ENCODE results near the gene VWA2.

The VWA2 gene

DNA sequence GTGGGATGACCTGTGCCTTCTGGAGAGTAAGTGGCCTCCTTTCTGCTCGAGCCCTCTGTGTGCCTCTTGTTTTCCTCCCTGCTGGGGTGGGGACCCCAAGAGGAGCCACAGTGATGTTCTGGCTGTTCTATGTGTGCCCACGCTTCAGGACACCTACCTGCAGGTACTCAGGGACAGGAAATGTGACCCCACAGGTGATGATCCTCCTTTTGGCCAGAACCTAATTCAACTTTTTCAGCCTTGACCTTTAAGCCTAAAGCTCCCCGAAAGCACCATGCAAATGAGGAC is 70.3 kb downstream of the VWA2 start:
- peaks cover 0 to 3% (median 0%) of the 10 kb centered on the region in 5 donors for H3K27me3 ChIP-seq (ENCODE audit: control insufficient read depth in 5 of 5, insufficient read depth in 4 of 5, low read length in 5 of 5)
- H3K27ac ChIP-seq (ENCODE audit: low read depth, low read length) = no peak overlapping the region
- peaks cover 0 to 20% (median 10%) of the 10 kb centered on the region in 5 donors for H3K4me1 ChIP-seq (ENCODE audit: control insufficient read depth in 5 of 5, insufficient read depth in 5 of 5, low read length in 5 of 5)
- H3K36me3 ChIP-seq (ENCODE audit: control insufficient read depth in 5 of 5, insufficient read depth in 5 of 5, low read length in 5 of 5) = peaks cover 0 to 24% (median 0%) of the 10 kb centered on the region in 5 donors
- no peaks in the 10 kb centered on the region for H3K9me3 ChIP-seq (ENCODE audit: control insufficient read depth in 5 of 5, low read length in 5 of 5)
- no peak overlapping the region for H3K9ac ChIP-seq (ENCODE audit: low read length in 5 of 5)
- H3K4me3 ChIP-seq (ENCODE audit: low read depth in 1 of 5, low read length in 5 of 5) = no peak overlapping the region

DNA sequence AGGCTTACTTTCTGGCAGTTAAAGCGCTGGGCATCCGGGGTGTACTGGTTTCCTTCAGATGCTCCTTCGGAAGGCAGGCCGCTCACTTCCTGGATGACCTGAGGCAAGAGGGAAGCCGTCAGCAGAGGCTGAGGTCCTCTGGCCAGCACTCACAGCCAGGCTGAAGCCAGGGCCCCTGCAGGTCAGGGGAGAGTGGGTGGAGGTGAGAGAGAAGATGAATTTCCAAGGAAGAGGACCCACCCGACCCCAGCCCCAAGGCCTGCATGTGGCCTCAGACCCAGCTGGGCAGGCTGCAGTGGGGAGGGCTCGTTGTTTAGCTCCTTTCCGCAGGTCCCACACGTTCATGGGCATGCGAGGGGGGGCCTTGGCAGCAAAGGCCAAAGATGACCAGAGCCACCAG is 71.3 kb downstream of the VWA2 start:
- Histone ChIP-seq H3K27me3 (ENCODE audit: control insufficient read depth in 5 of 5, insufficient read depth in 4 of 5, low read length in 5 of 5) (peaks cover 0 to 3% (median 0%) of the 10 kb centered on the region in 5 donors), H3K36me3 (ENCODE audit: control insufficient read depth in 5 of 5, insufficient read depth in 5 of 5, low read length in 5 of 5) (peaks cover 0 to 24% (median 0%) of the 10 kb centered on the region in 5 donors), H3K4me3 (ENCODE audit: low read depth in 1 of 5, low read length in 5 of 5) (no peak overlapping the region), H3K9me3 (ENCODE audit: control insufficient read depth in 5 of 5, low read length in 5 of 5) (no peaks in the 10 kb centered on the region), H3K4me1 (ENCODE audit: control insufficient read depth in 5 of 5, insufficient read depth in 5 of 5, low read length in 5 of 5) (peaks cover 0 to 15% (median 6%) of the 10 kb centered on the region in 5 donors), H3K9ac (ENCODE audit: low read length in 5 of 5) (no peak overlapping the region), H3K27ac (ENCODE audit: low read depth, low read length) (no peak overlapping the region)

DNA sequence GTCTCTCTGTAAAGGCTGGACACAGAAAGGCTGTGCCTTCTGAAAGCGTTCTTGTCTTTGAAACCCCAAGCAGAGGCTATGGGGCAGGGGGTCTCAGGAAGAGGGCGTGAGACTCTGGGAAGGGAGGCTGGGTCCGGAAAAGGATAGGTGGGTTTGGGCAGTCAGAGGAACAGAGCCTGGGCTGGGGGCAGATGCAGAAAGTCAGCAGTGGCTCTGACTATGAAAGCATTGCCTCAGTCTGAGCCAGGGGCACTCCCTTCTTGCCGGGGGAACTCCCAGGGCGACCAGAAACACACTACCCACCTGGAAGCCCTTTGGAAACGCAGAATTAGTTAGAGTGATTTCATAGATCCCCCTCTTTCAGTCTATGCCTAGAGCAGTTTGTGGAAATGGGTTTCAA is 72.0 kb downstream of the VWA2 start:
- Histone ChIP-seq H3K4me1 (ENCODE audit: control insufficient read depth in 5 of 5, insufficient read depth in 5 of 5, low read length in 5 of 5) (peaks cover 0 to 15% (median 6%) of the 10 kb centered on the region in 5 donors), H3K9ac (ENCODE audit: low read length in 5 of 5) (no peak overlapping the region), H3K27me3 (ENCODE audit: control insufficient read depth in 5 of 5, insufficient read depth in 4 of 5, low read length in 5 of 5) (peaks cover 0 to 3% (median 0%) of the 10 kb centered on the region in 5 donors), H3K4me3 (ENCODE audit: low read depth in 1 of 5, low read length in 5 of 5) (no peak overlapping the region), H3K27ac (ENCODE audit: low read depth, low read length) (no peak overlapping the region), H3K36me3 (ENCODE audit: control insufficient read depth in 5 of 5, insufficient read depth in 5 of 5, low read length in 5 of 5) (peaks cover 0 to 24% (median 0%) of the 10 kb centered on the region in 5 donors), H3K9me3 (ENCODE audit: control insufficient read depth in 5 of 5, low read length in 5 of 5) (no peaks in the 10 kb centered on the region)

DNA sequence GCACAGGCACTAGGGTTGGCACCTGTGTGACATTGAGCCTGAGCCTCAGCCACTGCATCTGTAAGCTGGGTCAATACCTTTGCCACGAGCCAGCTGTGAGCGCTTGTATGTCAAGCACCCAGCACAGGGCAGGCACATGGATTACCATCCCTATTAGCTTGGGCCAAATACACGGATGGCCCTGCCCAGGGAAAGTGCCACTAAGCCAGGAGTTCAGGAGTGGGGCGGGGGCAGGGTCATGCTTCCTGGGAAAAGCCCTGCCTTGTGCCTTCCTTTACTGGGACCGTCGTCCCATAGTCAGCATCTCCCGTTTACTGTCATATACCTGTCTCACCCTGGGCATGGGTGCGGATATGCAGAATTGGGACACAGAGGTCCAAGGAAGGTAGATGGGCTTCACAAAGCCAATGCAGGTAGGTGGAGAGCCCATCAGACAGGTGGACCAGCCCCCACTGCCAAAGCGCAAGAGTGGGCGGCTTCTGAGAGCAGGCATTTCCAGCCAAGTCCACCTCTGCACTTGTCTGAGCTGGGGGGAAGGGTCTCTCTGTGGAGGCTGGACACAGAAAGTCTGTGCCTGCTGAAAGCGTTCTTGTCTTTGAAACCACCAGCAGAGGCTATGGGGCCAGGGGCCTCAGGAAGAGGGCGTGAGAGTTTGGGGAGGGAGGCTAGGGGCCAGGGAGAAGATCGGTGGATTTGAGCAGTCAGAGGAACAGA is 72.6 kb downstream of the VWA2 start:
- Histone ChIP-seq H3K36me3 (ENCODE audit: control insufficient read depth in 5 of 5, insufficient read depth in 5 of 5, low read length in 5 of 5) (peaks cover 0 to 24% (median 0%) of the 10 kb centered on the region in 5 donors), H3K27me3 (ENCODE audit: control insufficient read depth in 5 of 5, insufficient read depth in 4 of 5, low read length in 5 of 5) (peaks cover 0 to 3% (median 0%) of the 10 kb centered on the region in 5 donors), H3K4me1 (ENCODE audit: control insufficient read depth in 5 of 5, insufficient read depth in 5 of 5, low read length in 5 of 5) (peaks cover 0 to 15% (median 6%) of the 10 kb centered on the region in 5 donors), H3K4me3 (ENCODE audit: low read depth in 1 of 5, low read length in 5 of 5) (no peak overlapping the region), H3K27ac (ENCODE audit: low read depth, low read length) (no peak overlapping the region), H3K9me3 (ENCODE audit: control insufficient read depth in 5 of 5, low read length in 5 of 5) (no peaks in the 10 kb centered on the region), H3K9ac (ENCODE audit: low read length in 5 of 5) (no peak overlapping the region)

DNA sequence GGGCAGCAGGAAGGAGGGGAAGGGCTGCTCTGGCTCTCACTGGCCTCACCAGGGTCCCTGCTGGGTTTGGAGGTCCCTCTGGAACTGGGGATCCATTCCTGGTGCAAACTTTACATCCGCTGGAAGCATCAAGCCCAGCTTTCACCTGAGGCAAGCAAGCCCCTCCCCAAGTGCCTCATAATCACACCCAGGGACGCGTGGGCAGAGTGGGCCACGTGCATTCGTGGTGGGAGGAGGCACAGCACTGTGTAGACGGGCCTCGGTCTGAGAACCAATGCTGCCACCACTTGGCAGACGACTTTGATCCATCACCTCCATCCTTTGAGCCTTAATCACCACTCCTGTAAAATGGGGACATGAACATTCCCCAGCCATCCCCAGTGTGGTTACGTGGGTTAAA is 74.1 kb downstream of the VWA2 start:
- Histone ChIP-seq H3K36me3 (ENCODE audit: control insufficient read depth in 5 of 5, insufficient read depth in 5 of 5, low read length in 5 of 5) (peaks cover 0 to 24% (median 0%) of the 10 kb centered on the region in 5 donors), H3K4me3 (ENCODE audit: low read depth in 1 of 5, low read length in 5 of 5) (no peak overlapping the region), H3K27ac (ENCODE audit: low read depth, low read length) (no peak overlapping the region), H3K4me1 (ENCODE audit: control insufficient read depth in 5 of 5, insufficient read depth in 5 of 5, low read length in 5 of 5) (peaks cover 0 to 8% (median 2%) of the 10 kb centered on the region in 5 donors), H3K9ac (ENCODE audit: low read length in 5 of 5) (no peak overlapping the region), H3K9me3 (ENCODE audit: control insufficient read depth in 5 of 5, low read length in 5 of 5) (no peaks in the 10 kb centered on the region), H3K27me3 (ENCODE audit: control insufficient read depth in 5 of 5, insufficient read depth in 4 of 5, low read length in 5 of 5) (peaks cover 0 to 3% (median 0%) of the 10 kb centered on the region in 5 donors)

DNA sequence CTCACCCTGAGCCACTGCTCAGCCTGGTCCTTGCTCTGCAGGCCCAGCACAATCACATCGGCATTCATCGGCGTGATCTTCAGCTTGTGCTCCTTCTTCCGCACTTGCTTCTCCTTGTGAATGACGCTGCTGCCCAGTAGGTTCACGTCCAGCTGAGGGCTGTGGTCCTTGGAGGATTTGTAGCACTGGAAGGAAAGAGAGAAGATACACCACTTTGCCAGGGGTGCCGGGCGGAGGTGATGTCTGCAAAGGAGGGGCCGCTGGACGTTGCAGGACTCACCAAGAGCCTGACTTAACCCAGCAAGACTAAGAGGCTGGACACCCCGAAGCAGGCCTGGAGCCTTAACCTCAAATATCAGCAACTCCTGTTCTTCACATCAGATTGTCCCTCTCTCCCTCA is 74.8 kb downstream of the VWA2 start:
- H3K36me3 ChIP-seq (ENCODE audit: control insufficient read depth in 5 of 5, insufficient read depth in 5 of 5, low read length in 5 of 5) = peaks cover 0 to 24% (median 0%) of the 10 kb centered on the region in 5 donors

DNA sequence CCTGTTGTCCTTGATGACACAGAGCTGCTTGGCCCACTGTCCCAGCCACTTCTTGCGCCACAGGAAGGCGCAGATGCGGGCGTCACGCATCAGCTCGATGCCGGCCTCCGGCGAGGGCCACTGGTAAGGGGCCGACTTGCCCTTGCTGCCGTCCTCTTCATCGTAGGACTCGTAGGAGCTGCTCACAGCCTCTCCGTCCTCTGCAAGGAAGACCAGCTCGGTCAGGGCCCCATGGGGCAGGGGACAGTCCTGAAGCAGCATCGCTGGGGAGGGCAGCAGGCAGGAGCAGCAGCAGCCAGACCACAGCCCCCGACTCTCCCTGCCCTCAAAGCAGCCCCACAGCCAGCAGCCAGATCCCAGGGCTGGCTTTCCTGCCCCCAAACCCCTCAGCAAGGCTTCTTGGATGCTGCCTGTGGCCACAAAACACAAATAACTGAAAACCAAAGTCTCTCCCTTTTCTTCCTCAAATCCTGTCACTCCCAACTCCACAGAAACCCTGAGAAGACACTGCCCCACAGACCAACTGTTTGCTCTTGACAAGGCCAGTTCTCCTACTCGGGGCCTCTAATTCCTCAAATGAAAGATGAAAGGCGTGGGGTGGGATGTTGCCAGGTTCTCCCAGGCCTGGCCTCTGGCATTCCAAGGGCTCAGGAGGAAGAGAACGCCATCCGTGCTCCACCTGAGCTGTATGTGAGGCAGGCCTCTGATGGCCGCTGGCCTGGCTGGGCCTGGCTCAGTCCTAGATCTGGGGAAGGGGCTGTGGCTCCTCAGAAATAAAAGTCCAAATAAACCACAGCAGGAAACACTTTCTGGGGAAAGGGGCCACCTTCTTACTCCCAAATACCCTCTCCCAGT is 76.7 kb downstream of the VWA2 start:
- Histone ChIP-seq H3K27me3 (ENCODE audit: control insufficient read depth in 5 of 5, insufficient read depth in 4 of 5, low read length in 5 of 5) (no peaks in the 10 kb centered on the region), H3K4me3 (ENCODE audit: low read depth in 1 of 5, low read length in 5 of 5) (no peak overlapping the region), H3K36me3 (ENCODE audit: control insufficient read depth in 5 of 5, insufficient read depth in 5 of 5, low read length in 5 of 5) (peaks cover 0 to 30% (median 2%) of the 10 kb centered on the region in 5 donors), H3K9ac (ENCODE audit: low read length in 5 of 5) (no peak overlapping the region), H3K4me1 (ENCODE audit: control insufficient read depth in 5 of 5, insufficient read depth in 5 of 5, low read length in 5 of 5) (no peaks in the 10 kb centered on the region), H3K27ac (ENCODE audit: low read depth, low read length) (no peak overlapping the region), H3K9me3 (ENCODE audit: control insufficient read depth in 5 of 5, low read length in 5 of 5) (no peaks in the 10 kb centered on the region)

More for the DNA sequence above, 74.8 kb downstream of the VWA2 start:
- no peaks in the 10 kb centered on the region for H3K27me3 ChIP-seq (ENCODE audit: control insufficient read depth in 5 of 5, insufficient read depth in 4 of 5, low read length in 5 of 5)
- H3K27ac ChIP-seq (ENCODE audit: low read depth, low read length) = no peak overlapping the region
- H3K4me1 ChIP-seq (ENCODE audit: control insufficient read depth in 5 of 5, insufficient read depth in 5 of 5, low read length in 5 of 5) = peaks cover 0 to 2% (median under 1%) of the 10 kb centered on the region in 5 donors
- no peak overlapping the region for H3K9ac ChIP-seq (ENCODE audit: low read length in 5 of 5)
- no peak overlapping the region for H3K4me3 ChIP-seq (ENCODE audit: low read depth in 1 of 5, low read length in 5 of 5)
- H3K9me3 ChIP-seq (ENCODE audit: control insufficient read depth in 5 of 5, low read length in 5 of 5) = no peaks in the 10 kb centered on the region

DNA sequence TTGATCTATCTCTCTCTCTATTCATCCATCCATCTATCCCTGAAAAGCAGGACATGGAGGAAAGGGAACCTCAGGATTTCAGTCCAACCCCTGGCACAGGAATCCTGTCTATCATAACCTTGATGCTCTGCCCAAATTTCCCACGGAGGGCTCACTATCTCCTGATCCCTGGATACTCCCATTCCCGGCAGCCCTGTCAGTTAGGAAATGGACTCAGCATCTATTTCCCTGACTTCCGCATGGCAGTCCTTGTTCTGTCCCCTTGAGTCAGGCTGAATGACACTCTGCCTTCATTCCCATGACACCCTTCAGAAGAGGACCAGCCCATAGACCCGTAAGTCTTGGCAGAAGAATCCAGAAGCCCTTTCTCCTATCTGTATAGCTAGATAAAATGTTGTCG is 77.7 kb downstream of the VWA2 start:
- H3K4me1 ChIP-seq (ENCODE audit: control insufficient read depth in 5 of 5, insufficient read depth in 5 of 5, low read length in 5 of 5) = no peaks in the 10 kb centered on the region
- no peak overlapping the region for H3K27ac ChIP-seq (ENCODE audit: low read depth, low read length)
- H3K27me3 ChIP-seq (ENCODE audit: control insufficient read depth in 5 of 5, insufficient read depth in 4 of 5, low read length in 5 of 5) = no peaks in the 10 kb centered on the region
- no peaks in the 10 kb centered on the region for H3K9me3 ChIP-seq (ENCODE audit: control insufficient read depth in 5 of 5, low read length in 5 of 5)
- no peak overlapping the region for H3K9ac ChIP-seq (ENCODE audit: low read length in 5 of 5)
- H3K4me3 ChIP-seq (ENCODE audit: low read depth in 1 of 5, low read length in 5 of 5) = no peak overlapping the region
- peaks cover 0 to 26% (median 2%) of the 10 kb centered on the region in 5 donors for H3K36me3 ChIP-seq (ENCODE audit: control insufficient read depth in 5 of 5, insufficient read depth in 5 of 5, low read length in 5 of 5)

DNA sequence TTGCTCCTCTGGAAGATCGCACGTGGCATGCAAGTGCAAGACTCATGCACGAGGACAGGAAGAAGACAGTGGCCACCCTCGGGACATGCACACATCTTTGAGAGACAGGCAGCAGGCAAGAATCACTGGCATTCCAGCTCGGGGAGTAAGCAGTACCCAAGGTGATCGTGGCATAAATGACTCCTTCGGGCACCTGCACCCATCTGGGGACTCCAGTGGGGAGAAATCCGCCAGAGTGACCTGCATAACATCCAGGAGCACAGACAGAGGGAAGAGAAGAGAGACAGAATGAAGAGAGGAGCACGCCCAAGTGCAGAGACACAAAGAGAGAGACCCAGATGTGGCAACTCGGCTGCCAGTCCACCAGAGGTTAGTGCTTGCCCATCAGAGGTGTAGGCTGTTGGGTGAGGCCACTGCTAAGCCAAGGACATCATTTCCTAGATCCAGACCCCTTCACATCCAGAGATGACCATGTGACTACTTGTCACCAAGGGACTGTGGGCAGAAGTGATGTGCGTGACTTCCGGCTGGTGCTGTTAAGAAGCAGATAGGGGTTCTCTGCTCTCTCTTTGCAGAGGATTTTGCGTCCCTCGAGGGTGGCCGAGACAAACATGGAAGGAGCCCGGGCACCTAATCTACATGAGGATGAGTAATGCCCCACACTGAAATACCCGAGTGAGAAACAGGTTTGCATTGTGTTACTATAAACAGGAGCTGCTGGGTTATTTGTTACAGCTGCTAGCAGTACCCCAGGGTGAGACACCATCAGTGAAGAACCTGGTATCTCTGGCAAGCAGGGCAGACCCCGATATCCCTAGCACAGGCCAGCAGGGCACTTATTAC is 80.6 kb downstream of the VWA2 start:
- Histone ChIP-seq H3K36me3 (ENCODE audit: control insufficient read depth in 5 of 5, insufficient read depth in 5 of 5, low read length in 5 of 5) (peaks cover 0 to 14% (median 2%) of the 10 kb centered on the region in 5 donors), H3K4me3 (ENCODE audit: low read depth in 1 of 5, low read length in 5 of 5) (no peak overlapping the region), H3K9me3 (ENCODE audit: control insufficient read depth in 5 of 5, low read length in 5 of 5) (no peaks in the 10 kb centered on the region), H3K27ac (ENCODE audit: low read depth, low read length) (no peak overlapping the region), H3K27me3 (ENCODE audit: control insufficient read depth in 5 of 5, insufficient read depth in 4 of 5, low read length in 5 of 5) (no peaks in the 10 kb centered on the region), H3K4me1 (ENCODE audit: control insufficient read depth in 5 of 5, insufficient read depth in 5 of 5, low read length in 5 of 5) (no peaks in the 10 kb centered on the region), H3K9ac (ENCODE audit: low read length in 5 of 5) (no peak overlapping the region)
